Kidney tubule cell (primary cell): ENCODE measurements around the gene INVS.
"Not testable (repeated sequence)": the region's sequence is repeated elsewhere in the genome, so short reads cannot be mapped to it uniquely, and the experiment has no call there.

Experiments
- DNase-seq: peaks from one replicate; pipeline ENCODE4 v3.0.0-alpha.2; 2018; ENCODE audit warnings: low spot score

INVS gene

DNA sequence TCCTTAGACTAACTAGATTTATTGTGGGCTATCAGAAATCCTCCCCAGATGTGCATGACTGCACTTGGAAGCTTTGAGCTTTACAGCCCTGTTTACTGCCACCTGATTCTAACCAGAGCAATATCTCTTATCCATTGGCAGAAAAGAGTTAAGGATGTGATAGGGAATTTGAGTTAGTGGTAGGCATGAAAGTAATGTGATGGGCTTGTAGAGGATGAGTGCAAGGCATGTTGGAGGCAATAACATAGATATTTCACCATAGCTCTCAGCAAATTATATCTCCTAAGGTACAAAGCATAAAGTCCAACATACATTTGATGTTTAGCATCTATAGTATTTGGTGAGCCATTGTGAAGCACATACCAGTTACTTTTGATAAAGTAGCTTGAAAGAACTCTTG is 103.8 kb downstream of the INVS start:
- DNase-seq: no peak

DNA sequence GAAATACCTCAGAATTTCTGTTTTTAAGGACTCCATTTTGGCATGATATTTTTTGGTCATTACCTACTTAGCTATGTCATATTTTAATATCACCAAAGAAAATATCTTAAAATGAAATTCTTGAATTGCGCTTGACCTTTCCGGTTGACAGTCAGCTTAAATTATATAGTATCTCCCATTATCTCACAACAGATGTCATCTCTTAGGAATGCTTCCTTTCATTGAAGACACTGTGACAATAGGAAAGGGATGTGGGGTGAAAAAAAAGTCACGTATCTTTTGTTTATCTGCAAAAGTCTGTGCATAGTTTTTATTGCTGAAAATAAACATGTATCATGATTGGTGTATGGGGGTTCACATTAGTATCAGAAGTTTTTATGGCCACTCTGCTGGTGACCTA is 105.8 kb downstream of the INVS start:
- peak; percentile 22 for DNase-seq

GRCh38 chr9:100206899-100207298 is 107.9 kb downstream of the INVS start:
- peak; percentile 84 for DNase-seq

- no peak for DNase-seq
Measured at GRCh38 chr9:100208673-100209072, 109.6 kb downstream of the INVS start.

DNA sequence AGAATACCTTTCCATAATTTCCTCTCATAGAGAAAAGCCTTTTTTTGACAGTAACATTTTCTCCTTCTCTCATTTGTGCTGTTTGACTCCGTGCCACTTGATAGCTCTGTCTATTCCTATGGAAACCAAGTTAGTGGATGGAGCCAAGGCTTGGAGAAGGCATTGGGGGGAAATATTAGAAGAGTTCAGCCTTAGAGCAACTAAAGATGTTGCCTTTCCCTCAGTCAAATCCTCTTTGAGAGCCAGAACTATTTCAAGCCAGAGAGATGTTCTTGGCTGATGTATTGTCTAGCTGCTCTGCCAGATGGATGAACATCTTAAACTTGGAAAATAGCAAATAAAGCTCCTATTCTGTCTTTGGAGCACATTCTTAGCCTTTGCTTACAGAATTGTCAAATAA is 112.4 kb downstream of the INVS start:
- DNase-seq: no peak

GRCh38 chr9:100213730-100214477 is 114.9 kb downstream of the INVS start:
- peak; percentile 91 for DNase-seq

GRCh38 chr9:100216178-100216787 is 117.2 kb downstream of the INVS start:
- DNase-seq: peak; percentile 66

GRCh38 chr9:100217536-100217935 is 118.5 kb downstream of the INVS start:
- no peak for DNase-seq

DNA sequence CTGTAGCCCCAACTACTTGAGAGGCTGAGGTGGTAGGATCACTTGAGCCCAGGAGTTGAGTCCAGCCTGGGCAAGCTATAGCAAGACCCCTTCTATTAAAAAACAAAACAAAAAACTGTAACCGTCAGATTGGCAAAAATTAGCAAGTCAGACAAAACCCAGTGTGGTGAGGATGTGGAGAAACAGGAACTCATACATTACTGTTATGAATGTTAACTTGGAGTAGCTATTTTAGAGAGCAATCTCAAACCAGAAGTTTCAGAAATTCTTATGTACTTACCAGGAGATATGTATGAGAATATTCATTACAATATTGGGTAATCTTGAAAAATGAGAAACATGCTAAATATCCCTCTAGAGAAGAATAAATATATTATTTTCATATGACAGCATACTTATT is 120.3 kb downstream of the INVS start:
- DNase-seq: no peak

DNA sequence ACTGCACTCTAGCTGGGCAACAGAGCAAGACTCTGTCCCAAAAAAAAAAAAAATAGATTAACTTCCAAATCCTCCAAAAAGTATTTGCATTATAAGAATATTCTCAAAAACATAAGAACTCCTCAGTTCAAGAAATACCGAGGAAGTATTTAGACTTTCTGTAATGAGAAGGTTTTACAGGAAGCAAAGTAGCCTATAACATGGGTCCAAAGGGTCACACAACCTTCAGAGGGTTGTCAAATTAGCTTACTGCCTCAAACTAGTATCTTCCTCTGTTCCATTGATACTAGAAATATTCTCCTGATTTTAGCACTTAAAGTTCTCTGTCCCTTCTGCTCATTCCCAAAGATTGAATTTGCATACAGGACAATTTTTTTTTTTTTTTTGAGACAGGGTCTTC is 121.9 kb downstream of the INVS start:
- no peak for DNase-seq

GRCh38 chr9:100221538-100221937 is 122.5 kb downstream of the INVS start:
- DNase-seq: no peak

- peak; percentile 34 for DNase-seq
Measured at GRCh38 chr9:100222674-100223073, 123.6 kb downstream of the INVS start.

GRCh38 chr9:100227636-100228035 is 128.6 kb downstream of the INVS start:
- no peak for DNase-seq

DNA sequence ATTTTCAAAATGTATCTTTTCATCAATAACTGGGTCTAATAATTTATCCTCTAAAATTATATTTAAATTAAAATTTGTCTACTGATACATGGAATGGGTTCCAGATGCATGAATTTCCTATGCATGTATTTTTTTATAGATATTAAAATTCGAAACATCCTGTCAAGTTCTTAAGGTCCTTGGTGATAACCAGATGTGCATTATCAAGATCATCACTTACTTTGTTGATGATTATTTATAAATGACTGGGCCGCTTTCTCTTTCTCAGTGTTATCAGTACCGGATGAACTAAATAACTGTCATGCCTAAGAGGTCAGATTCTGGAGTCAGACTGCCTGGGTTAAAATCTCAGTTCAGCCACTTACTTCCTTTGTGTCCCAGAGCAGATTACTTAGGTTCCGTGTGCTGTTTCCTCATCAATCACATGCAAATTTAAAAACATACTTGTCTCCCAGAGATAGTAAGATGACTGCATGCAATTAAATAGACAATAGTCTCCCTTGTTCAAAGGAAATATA is 129.4 kb downstream of the INVS start:
- DNase-seq: no peak

DNA sequence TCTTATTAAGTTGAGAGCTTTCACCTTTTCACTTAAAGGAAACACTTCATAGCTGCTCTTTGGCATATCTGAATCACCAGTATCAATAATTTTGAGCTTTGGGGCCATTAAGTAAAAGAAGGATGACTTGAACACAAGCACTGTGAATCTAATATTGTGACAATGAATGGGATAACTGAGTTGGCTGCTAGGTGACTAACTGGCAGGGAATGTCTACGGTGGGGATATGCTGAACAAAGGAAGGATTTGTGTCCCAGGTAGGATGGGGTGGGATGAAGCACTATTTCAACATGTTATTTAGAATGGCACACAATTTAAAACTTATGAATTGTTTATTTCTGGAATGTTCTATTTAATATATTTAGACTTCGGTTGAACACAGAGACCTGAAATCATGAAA is 130.1 kb downstream of the INVS start:
- peak; percentile 55 for DNase-seq

DNA sequence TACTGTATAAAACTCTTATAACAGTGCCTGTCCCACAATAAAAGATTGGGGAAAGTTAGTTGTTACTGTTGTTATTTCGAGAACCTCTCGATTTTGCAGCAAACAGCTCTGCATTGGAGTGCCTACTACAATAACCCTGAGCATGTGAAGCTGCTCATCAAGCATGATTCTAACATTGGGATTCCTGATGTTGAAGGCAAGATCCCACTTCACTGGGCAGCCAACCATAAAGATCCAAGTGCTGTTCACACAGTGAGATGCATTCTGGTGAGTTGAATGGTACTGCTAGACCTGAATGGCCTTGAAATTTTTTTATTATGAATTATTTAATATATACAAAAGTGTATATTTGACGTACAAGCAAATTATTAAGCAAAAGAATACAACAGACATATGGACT is 130.5 kb downstream of the INVS start:
- no peak for DNase-seq

GRCh38 chr9:100236986-100237385 is 137.9 kb downstream of the INVS start:
- DNase-seq: not testable (repeated sequence)

DNA sequence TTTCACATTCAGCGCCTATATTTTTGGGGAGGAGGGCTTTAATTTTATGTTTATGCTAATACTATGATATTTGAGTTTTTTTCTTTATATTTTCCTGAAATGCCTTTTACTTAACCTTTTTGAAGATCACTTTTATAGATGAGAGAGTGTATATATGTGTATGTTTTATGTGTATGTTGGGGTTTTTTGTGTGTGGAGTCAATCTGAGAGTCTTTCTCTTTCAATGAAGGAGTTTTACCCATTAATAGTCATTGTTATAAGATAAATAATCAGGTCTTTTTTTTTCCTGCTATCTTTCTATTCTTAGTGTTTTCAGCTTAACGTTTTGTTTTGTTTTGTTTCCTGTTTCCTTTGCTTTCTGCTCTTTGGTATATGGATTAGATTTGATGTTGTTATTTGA is 141.5 kb downstream of the INVS start:
- DNase-seq: no peak

DNA sequence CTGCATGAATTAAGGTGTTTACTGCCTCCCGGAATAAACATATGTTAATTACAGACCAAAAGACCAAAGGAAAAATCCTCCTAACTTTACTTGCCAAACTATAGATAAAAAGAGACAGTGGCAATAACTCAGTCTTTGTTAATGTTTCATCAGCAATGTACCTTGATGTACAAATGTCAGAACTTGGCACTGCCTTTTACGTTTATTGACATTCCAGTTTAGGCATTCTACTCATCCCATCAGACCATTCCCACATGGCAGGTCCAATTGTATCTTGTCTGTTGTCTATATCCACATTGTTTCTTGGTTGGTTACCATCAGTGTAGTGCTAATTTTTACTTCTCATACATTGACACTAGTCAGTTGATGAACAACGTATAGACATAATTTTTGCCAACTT is 168.2 kb downstream of the INVS start:
- DNase-seq: no peak

- DNase-seq: no peak
Measured at GRCh38 chr9:100268271-100268670, 169.2 kb downstream of the INVS start.

DNA sequence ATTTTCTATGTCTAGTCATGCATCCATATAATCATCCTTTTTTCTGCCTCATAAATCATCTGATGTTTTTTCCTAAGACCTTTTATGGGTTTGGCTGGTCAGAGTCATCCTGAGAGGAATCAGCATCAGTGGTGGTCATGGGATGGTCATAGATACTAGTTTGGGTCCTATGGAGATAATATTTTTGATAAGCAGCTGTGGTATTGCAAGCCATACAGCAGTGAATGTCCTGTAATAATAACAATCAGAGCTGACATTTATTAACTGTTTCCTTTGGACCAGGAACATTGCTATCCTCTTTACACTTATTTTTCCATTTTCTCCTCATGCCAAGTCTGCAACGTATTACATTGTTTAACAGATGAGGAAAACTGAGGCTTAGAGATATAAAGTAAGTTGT is 170.6 kb downstream of the INVS start:
- no peak for DNase-seq

DNA sequence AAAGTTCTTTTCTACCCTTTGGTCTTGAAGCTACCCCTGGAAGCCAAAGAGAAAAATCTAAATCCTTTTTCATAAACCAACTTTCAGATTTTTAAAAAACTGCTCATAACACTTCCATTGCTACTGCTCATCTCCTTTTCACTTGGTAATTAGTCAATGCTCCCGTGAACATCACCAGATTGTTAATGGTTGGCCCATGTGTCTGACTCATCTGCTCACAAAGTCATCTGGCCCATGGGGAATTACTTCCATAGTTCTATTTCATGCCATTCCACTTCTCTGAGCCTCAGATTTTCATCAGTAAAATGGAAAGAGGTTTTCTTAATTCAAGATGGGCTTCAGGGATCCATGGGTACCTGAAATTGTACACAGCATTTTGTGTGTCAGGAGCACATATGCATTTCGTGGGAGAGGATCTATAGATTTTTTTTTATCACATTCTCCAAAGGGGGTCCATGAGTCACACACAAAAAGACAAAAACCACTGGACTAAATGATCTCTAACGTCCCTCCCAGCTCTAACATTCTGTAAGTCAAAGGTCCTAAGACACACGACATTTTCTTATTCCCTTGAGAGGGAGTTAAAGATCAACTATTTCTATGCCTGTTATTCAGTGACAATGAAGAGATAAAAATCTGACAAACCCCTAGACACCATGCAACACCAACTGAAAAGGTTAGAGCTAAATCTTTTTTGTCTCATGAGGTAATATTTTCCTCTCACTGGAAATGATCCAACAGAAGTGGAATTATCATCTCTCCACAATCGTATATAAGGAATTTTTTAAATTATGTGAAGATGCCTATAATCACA is 178.3 kb downstream of the INVS start:
- peak; percentile 81 for DNase-seq

DNA sequence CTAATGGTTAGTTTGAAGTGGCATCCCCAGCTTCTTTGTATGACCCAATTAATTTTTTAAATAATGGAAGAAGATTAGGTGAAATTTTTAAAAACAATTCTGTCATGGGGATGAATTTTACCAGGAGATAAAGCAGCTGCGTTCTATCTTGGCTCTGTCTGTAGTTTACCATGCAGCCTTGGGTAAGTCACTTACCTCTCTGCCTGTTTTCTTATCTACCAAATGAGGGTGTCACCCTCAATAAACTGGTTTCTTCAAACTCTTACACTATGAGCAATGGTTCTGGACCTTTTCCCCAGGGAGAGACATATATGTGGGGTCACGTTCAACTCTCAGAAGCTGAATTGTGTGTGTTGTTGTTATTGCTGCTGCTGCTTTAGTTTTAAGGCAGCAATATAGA is 182.0 kb downstream of the INVS start:
- no peak for DNase-seq
